GM23248 (cell line): ENCODE measurements around the gene ZNF862.
"Not testable (repeated sequence)": the region's sequence is repeated elsewhere in the genome, so short reads cannot be mapped to it uniquely, and the experiment has no call there.

Experiments
- EZH2 ChIP-seq: fragments of 200-600 bp; sonication (generic); IDR thresholded peaks from 2 replicates; pipeline ENCODE4 v1.6.1; 2018; ENCODE audit warnings: antibody characterized with exemption, mild to moderate bottlenecking; ENCODE audit not compliant: insufficient read depth, poor library complexity, severe bottlenecking
- EZH2phosphoT487 ChIP-seq: fragments of 200-600 bp; sonication (generic); IDR thresholded peaks from 2 replicates; pipeline ENCODE4 v1.6.1; 2018; ENCODE audit warnings: antibody characterized with exemption, moderate library complexity, mild to moderate bottlenecking, low read depth; ENCODE audit not compliant: insufficient read depth

- not testable (repeated sequence) for TF ChIP-seq EZH2, EZH2phosphoT487
Observed at GRCh38 chr7:149830527-149830926, 7.6 kb upstream of the ZNF862 start.
